ENCODE measurements around the gene OSR1. TPM values are rescaled to one million over a fixed set of nuclear protein-coding genes. Genes with fewer than 3 reads are reported as not detected.

The OSR1 gene
- total RNA-seq, 1 experiment from 2014 or later, result 2.6 TPM

GRCh38 chr2:19356545-19357401 lies 1.6 kb downstream of the OSR1 start (continued):
- TF ChIP-seq, protein P1, sequence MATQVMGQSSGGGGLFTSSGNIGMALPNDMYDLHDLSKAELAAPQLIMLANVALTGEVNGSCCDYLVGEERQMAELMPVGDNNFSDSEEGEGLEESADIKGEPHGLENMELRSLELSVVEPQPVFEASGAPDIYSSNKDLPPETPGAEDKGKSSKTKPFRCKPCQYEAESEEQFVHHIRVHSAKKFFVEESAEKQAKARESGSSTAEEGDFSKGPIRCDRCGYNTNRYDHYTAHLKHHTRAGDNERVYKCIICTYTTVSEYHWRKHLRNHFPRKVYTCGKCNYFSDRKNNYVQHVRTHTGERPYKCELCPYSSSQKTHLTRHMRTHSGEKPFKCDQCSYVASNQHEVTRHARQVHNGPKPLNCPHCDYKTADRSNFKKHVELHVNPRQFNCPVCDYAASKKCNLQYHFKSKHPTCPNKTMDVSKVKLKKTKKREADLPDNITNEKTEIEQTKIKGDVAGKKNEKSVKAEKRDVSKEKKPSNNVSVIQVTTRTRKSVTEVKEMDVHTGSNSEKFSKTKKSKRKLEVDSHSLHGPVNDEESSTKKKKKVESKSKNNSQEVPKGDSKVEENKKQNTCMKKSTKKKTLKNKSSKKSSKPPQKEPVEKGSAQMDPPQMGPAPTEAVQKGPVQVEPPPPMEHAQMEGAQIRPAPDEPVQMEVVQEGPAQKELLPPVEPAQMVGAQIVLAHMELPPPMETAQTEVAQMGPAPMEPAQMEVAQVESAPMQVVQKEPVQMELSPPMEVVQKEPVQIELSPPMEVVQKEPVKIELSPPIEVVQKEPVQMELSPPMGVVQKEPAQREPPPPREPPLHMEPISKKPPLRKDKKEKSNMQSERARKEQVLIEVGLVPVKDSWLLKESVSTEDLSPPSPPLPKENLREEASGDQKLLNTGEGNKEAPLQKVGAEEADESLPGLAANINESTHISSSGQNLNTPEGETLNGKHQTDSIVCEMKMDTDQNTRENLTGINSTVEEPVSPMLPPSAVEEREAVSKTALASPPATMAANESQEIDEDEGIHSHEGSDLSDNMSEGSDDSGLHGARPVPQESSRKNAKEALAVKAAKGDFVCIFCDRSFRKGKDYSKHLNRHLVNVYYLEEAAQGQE (IDR thresholded peaks at IDR 0.05; ENCODE audit: low read depth), result no peak
- TF ChIP-seq SP1 (IDR thresholded peaks at IDR 0.05; ENCODE audit: low read depth), result no peak

DNA sequence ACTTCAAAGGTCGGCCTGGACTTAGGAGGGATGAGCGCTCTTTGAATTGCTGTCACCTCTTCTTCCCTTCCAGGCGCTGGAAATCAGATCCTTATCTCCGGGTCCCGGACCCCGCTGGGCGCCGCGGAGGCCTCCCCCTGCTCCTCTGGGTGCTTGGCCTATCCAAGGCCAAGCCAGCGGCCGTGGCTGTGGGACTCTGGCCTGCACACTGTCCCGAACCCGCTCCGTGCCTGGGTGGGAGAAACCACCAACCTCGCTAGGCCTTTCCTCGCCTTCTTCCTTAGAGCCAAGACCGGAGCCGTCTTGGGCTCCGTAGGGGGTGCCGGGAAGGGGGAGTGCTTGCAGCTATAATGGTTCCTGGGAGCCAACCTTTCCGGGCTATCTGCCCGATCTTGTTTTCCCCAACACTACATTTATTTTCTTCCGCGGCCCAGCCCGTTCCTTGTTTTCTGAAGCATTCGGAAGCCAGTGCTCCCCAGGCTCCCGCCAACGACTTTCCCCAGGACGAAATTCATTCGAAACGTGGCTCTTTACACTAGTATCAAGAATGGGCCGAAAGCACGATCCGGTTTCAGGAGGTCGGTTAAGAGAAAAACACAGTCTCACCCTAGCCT lies 2.4 kb downstream of the OSR1 start:
- Histone ChIP-seq H3K9me3 (ENCODE audit: control insufficient read depth in 1 of 2, insufficient read depth in 1 of 2, low read depth in 1 of 2, low read length in 2 of 2) (no peaks in the 10 kb centered on the region), H3K36me3 (ENCODE audit: control insufficient read depth in 1 of 2, insufficient read depth in 2 of 2, low read length in 2 of 2) (no peaks in the 10 kb centered on the region; a peak in 1 of 4 replicates), H3K9ac (ENCODE audit: low read length) (no peak overlapping the region), H3K4me1 (ENCODE audit: control insufficient read depth in 1 of 2, insufficient read depth in 2 of 2, low read length in 2 of 2) (peaks cover 0 to 8% of the 10 kb centered on the region in 2 experiments; a peak in 2 of 4 replicates), H3K4me2 (ENCODE audit: low read length) (no peak overlapping the region), H3K4me3 (replicated peaks in 1 of 2; ENCODE audit: low read depth in 1 of 2, low read length in 2 of 2) (no peak overlapping the region), H3K27me3 (ENCODE audit: insufficient read depth, low read length) (no peaks in the 10 kb centered on the region), H4K20me1 (ENCODE audit: insufficient read depth) (no peaks in the 10 kb centered on the region), H3K79me2 (ENCODE audit: insufficient read depth, low read length) (no peaks in the 10 kb centered on the region), H3K27ac (ENCODE audit: low read depth, low read length) (no peak overlapping the region), H3K9me2 (ENCODE audit: insufficient read depth) (no peaks in the 10 kb centered on the region), H2AFZ (ENCODE audit: low read depth, low read length, poor library complexity, severe bottlenecking) (no peak overlapping the region)
- ChIA-PET CTCF (no interaction called here), POLR2A (no interaction called here), RAD21 (ENCODE audit: low non-redundant PET in 1 of 2, low total read pairs in 2 of 2, uncharacterized antibody in 2 of 2, unreplicated experiment in 2 of 2) (no interaction called here)
- no peak for DNase-seq (ENCODE audit: low read depth, low spot score)
- BruUV-seq (replicated peaks), result no TSS peak
- no peak for ATAC-seq
- intact Hi-C loops (cut with micrococcal nuclease), result no loop called here
- TF ChIP-seq POLR2AphosphoS5 (IDR thresholded peaks at IDR 0.05; ENCODE audit: low read depth, low read length) (no peak), SIN3A (IDR thresholded peaks at IDR 0.05; ENCODE audit: low read depth) (no peak), ATF3 (IDR thresholded peaks at IDR 0.05) (no peak), EZH2phosphoT487 (IDR thresholded peaks at IDR 0.05; ENCODE audit: borderline replicate concordance) (no peak), SP1 (IDR thresholded peaks at IDR 0.05; ENCODE audit: low read depth) (no peak), YY1 (IDR thresholded peaks at IDR 0.05; ENCODE audit: extremely low read depth, insufficient replicate concordance, low read depth, low read length) (no peak), POLR2A (IDR thresholded peaks at IDR 0.05; ENCODE audit: borderline replicate concordance, extremely low read depth, insufficient read depth, insufficient read length) (no peak), ZFX (IDR thresholded peaks at IDR 0.05) (no peak), ELF1 (IDR thresholded peaks at IDR 0.05; ENCODE audit: borderline replicate concordance, low read depth) (no peak), EZH2 (IDR thresholded peaks at IDR 0.05) (no peak)
- TF ChIP-seq, protein P2, sequence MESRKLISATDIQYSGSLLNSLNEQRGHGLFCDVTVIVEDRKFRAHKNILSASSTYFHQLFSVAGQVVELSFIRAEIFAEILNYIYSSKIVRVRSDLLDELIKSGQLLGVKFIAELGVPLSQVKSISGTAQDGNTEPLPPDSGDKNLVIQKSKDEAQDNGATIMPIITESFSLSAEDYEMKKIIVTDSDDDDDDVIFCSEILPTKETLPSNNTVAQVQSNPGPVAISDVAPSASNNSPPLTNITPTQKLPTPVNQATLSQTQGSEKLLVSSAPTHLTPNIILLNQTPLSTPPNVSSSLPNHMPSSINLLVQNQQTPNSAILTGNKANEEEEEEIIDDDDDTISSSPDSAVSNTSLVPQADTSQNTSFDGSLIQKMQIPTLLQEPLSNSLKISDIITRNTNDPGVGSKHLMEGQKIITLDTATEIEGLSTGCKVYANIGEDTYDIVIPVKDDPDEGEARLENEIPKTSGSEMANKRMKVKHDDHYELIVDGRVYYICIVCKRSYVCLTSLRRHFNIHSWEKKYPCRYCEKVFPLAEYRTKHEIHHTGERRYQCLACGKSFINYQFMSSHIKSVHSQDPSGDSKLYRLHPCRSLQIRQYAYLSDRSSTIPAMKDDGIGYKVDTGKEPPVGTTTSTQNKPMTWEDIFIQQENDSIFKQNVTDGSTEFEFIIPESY (IDR thresholded peaks at IDR 0.05; ENCODE audit: extremely low read depth, insufficient replicate concordance, low read length), result no peak
- TF ChIP-seq, protein P1 (IDR thresholded peaks at IDR 0.05; ENCODE audit: low read depth), result no peak

All from HCT116 (cell line).